Stomach (tissue), 9 donors: Measurements from ENCODE around the gene IGHMBP2. TPM values are rescaled to one million over a fixed set of nuclear protein-coding genes. Genes with fewer than 3 reads are reported as not detected.

ENCODE experiments used
- DNase-seq, 2 donors: peaks; one replicate each; pipeline versions ENCODE4 v3.0.0 to v3.0.0-alpha.2; 2013 to 2019
- H3K27ac ChIP-seq, 5 donors: fragments of 200-600 bp in 4 of 5; sonication (generic) in 4 of 5; one replicate each; pipeline ENCODE4 v1.5.1; 2013 to 2019; ENCODE audit warnings: mild to moderate bottlenecking in 1 of 5, moderate library complexity in 1 of 5
- H3K27me3 ChIP-seq, 3 donors: fragments of 200-600 bp; sonication (generic); one replicate each; pipeline ENCODE4 v1.5.1; 2017 to 2019; ENCODE audit warnings: mixed run types in 1 of 3
- H3K36me3 ChIP-seq, 4 donors: fragments of 200-600 bp; sonication (generic); 1 replicate in 3 of 4; 2 replicates in 1 of 4; pipeline ENCODE4 v1.5.1; 2016 to 2019
- H3K4me1 ChIP-seq, 4 donors: fragments of 200-600 bp; sonication (generic); one replicate each; pipeline ENCODE4 v1.5.1; 2016 to 2019
- H3K4me3 ChIP-seq, 4 donors: fragments of 200-600 bp; sonication (generic) in 3 of 4; one replicate each; pipeline ENCODE4 v1.5.1; 2016 to 2019; ENCODE audit warnings: mild to moderate bottlenecking in 1 of 4
- H3K9me3 ChIP-seq, 4 donors: fragments of 200-600 bp; sonication (generic); one replicate each; pipeline ENCODE4 v1.5.1; 2016 to 2019
- EP300 ChIP-seq: sonication (generic); formaldehyde crosslinking; IDR thresholded peaks from one replicate; pipeline ENCODE4 v1.6.1; 2017; ENCODE audit warnings: antibody characterized with exemption
- POLR2A ChIP-seq, 4 donors: fragments of 450-650 bp; IDR thresholded peaks; one replicate each; pipeline ENCODE4 v1.6.1; 2016; ENCODE audit warnings: antibody characterized with exemption in 4 of 4, control low read depth in 2 of 4, mild to moderate bottlenecking in 1 of 4, moderate library complexity in 1 of 4
- POLR2AphosphoS5 ChIP-seq, 3 donors: sonication (generic); formaldehyde crosslinking; IDR thresholded peaks; one replicate each; pipeline ENCODE4 v1.6.1; 2016; ENCODE audit warnings: antibody characterized with exemption in 3 of 3
- WGBS, 5 donors: extraction: QIAGEN DNeasy Blood & Tissue Kit in 3 of 5; methylation state at CpG; one replicate each; pipeline versions ENCODE4 v1.1.5 to v1.1.7; 2013 to 2018; 5-methylcytosine and 5-hydroxymethylcytosine counted together
- intact Hi-C: fragments of 100-400 bp; cut with DNase I; formaldehyde crosslinking; loops from one replicate; pipeline ENCODE4 v1.15.1; 2023; ENCODE audit warnings: low total_unique reads
- polyA plus RNA-seq, 3 donors: library from polyadenylated mRNA; stranded (reverse); fragments of 200-250 nt; gene quantifications; one replicate each; pipeline ENCODE4 v1.2.3, GENCODE V29; 2013
- total RNA-seq, 5 donors: library from RNA; depleted of rRNA; stranded (reverse); fragments of >200 nt; gene quantifications; one replicate each; pipeline versions ENCODE4 v1.1.0 to v1.2.3, GENCODE V29; 2014 to 2016
- TF ChIP-seq, protein P1 (sequence below), 7 experiments: fragments of 450-650 bp in 4 of 7; fragments of 200-600 bp in 3 of 7; sonication (generic) in 3 of 7; IDR thresholded peaks; one replicate each; pipeline ENCODE4 v1.5.1; 2016 to 2019; ENCODE audit warnings: antibody characterized with exemption in 7 of 7, control low read depth in 2 of 7, mild to moderate bottlenecking in 1 of 7
- donor health status: healthy with polysubstance abuse.
- donor health status: Bipolar disorder and iron deficiency.
- donor health status: healthy.

IGHMBP2 gene
- total and polyA plus RNA-seq, 8 donors: 8.8 to 133 (median 13.7) TPM

DNA sequence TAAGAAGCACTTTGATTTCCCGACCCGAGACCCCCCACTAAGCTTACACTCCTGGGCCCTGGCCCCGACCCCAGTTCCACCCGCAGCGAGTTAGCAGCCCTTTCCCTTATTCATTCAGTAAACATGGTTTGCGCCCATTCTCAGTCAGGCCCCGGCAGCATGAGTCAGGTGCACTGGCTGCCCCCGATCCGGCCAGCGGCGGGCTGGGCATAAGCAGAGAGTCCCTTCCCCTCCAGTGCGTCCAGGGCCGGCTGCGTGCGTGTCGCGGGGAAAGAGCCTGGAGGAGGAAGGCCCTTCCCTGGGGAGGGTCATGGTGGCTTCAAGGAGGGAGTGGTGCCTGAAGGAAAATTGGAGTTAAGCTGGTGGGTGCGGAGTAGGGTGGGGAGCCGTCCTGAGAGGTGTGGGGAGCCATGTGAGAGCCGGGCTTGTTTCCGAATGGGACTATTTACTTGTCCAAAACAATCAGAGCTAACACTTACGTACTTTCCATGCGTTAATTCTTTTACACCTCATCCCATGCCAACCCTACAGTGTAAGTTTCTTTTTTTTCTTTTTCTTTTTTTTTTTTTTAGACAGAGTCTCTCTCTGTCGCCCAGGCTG lies 657 bp downstream of the IGHMBP2 start:
- H3K27ac ChIP-seq: peak overlapping the region; percentile 84 to 93 (median 86)
- H3K4me1 ChIP-seq: peaks cover 23 to 45% (median 37%) of the 10 kb centered on the region in 4 donors
- H3K27me3 ChIP-seq: no peaks in the 10 kb centered on the region
- DNase-seq: peak; percentile 38 to 60
- 0 to 2% (median 1%) methylated on average over 14 to 24 of the region's 24 CpGs for WGBS, 5 donors
- H3K9me3 ChIP-seq: no peaks in the 10 kb centered on the region
- intact Hi-C loops: loop anchor here (10.0 kb wide), 1 partner anchor 180 kb away; no protein-coding TSS in a partner anchor
- H3K36me3 ChIP-seq: peaks cover 27 to 51% (median 45%) of the 10 kb centered on the region in 4 donors
- H3K4me3 ChIP-seq: peak overlapping the region; percentile 63 to 95 (median 91)
- TF ChIP-seq, protein P1, sequence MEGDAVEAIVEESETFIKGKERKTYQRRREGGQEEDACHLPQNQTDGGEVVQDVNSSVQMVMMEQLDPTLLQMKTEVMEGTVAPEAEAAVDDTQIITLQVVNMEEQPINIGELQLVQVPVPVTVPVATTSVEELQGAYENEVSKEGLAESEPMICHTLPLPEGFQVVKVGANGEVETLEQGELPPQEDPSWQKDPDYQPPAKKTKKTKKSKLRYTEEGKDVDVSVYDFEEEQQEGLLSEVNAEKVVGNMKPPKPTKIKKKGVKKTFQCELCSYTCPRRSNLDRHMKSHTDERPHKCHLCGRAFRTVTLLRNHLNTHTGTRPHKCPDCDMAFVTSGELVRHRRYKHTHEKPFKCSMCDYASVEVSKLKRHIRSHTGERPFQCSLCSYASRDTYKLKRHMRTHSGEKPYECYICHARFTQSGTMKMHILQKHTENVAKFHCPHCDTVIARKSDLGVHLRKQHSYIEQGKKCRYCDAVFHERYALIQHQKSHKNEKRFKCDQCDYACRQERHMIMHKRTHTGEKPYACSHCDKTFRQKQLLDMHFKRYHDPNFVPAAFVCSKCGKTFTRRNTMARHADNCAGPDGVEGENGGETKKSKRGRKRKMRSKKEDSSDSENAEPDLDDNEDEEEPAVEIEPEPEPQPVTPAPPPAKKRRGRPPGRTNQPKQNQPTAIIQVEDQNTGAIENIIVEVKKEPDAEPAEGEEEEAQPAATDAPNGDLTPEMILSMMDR (IDR thresholded peaks at IDR 0.05): no peak
- TF ChIP-seq POLR2A (IDR thresholded peaks at IDR 0.05) (no peak), POLR2AphosphoS5 (IDR thresholded peaks at IDR 0.05) (no peak), EP300 (no peak)

DNA sequence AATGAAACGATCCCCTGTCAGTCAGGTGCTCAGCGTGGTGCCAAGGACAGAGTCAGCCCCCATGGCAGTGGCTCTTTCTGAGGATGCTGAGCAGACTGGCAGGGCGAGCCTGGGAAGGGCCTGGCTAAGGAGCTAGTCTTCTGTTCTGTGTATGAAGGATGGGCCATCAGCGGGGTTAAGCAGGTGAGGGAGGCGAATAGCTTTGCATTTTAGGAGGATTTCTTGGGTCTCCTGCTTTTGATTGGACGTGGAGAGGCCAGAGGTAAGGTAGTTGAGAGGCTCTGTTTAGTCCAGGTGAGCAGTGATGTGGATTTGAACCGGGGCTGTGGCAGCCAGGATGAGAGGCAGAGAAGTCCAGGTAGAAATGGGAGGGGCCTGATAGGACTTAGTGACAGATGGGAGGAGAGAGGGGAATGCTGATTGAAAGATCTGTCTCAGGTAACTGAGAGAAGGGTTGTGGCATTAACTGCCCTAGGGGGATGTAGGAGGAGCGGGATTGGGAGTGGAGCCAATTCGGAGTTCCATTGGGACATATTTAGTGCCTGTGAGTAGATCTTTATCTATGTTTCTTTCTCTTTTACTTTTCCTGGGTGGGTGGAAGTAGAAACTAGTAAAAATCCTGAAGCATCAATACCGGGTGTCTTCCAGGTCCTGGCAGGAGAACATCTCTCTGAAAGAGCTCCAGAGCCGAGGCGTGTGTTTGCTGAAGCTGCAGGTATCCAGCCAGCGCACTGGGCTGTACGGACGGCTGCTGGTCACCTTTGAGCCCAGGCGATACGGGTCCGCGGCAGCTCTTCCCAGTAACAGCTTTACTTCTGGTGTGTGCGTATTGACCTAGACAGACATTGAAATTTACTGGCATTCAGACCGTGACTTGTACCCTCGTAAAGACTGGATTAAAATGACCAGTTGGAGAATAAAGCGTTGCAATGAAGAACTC lies 2.0 kb downstream of the IGHMBP2 start:
- WGBS, 5 donors: 85 to 88% (median 88%) methylated on average over 23 of the region's 23 CpGs
- intact Hi-C loops: loop anchor here (10.0 kb wide), 1 partner anchor 179 kb away; no protein-coding TSS in a partner anchor
- TF ChIP-seq, protein P1 (IDR thresholded peaks at IDR 0.05): no peak
- no peak for TF ChIP-seq POLR2AphosphoS5 (IDR thresholded peaks at IDR 0.05)
- Histone ChIP-seq H3K9me3 (no peaks in the 10 kb centered on the region), H3K4me3 (peak overlapping the region in 3 of 4 donors; percentile 88 to 95 (median 94)), H3K36me3 (peaks cover 33 to 51% (median 45%) of the 10 kb centered on the region in 4 donors), H3K27me3 (no peaks in the 10 kb centered on the region), H3K27ac (no peak overlapping the region), H3K4me1 (peaks cover 23 to 44% (median 37%) of the 10 kb centered on the region in 4 donors)
- no peak for DNase-seq

DNA sequence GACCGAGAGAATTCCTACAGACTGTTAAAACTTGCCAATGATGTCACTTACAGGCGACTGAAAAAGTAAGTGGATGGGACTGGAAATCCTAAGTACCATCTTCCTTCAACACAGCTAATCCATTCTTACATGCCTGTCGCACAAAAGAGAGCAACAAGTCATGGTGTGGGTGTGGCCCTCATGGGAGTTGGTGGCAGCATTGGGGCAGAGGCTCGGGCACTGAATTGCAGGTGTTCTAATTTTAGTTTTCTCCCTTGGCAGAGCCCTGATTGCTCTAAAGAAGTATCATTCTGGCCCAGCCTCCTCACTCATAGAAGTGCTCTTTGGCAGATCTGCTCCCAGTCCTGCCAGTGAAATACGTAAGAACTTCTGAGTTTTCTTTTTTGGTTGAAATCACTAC lies 4.6 kb downstream of the IGHMBP2 start:
- Histone ChIP-seq H3K36me3 (peaks cover 50 to 74% (median 67%) of the 10 kb centered on the region in 4 donors), H3K4me3 (no peak overlapping the region), H3K27ac (no peak overlapping the region), H3K27me3 (no peaks in the 10 kb centered on the region), H3K9me3 (no peaks in the 10 kb centered on the region), H3K4me1 (peaks cover 14 to 20% (median 17%) of the 10 kb centered on the region in 4 donors)
- intact Hi-C loops: loop anchor here (10.0 kb wide), 1 partner anchor 177 kb away; no protein-coding TSS in a partner anchor
- TF ChIP-seq EP300 (no peak), POLR2A (IDR thresholded peaks at IDR 0.05) (no peak), POLR2AphosphoS5 (IDR thresholded peaks at IDR 0.05) (no peak)
- TF ChIP-seq, protein P1 (IDR thresholded peaks at IDR 0.05): no peak
- 87 to 97% (median 93%) methylated on average over 5 of the region's 5 CpGs for WGBS, 5 donors
- DNase-seq: no peak

DNA sequence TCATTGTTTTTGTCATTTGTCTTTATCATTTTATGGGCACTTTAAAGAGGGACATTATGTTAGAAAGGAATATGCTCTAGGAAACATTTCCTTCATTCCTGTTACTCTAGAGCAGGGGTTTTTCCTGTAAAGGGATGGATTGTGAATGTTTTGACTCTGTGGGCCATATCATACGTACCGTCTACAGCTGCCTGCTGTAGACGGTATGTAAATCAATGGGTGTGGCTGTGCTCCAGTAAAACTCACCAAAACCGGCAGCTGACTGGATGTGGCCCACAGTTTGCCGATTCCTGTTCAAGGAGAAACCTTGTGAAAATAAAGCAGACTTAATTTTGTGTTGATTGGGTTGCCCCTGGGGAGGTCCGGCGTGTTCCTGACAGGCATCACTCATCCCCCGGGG lies 7.3 kb downstream of the IGHMBP2 start:
- no peak overlapping the region for H3K27ac ChIP-seq
- H3K36me3 ChIP-seq: peaks cover 74 to 100% (median 94%) of the 10 kb centered on the region in 4 donors
- 71 to 93% (median 83%) methylated on average over 8 of the region's 8 CpGs for WGBS, 5 donors
- no peak for DNase-seq
- TF ChIP-seq POLR2A (IDR thresholded peaks at IDR 0.05) (no peak), POLR2AphosphoS5 (IDR thresholded peaks at IDR 0.05) (no peak), EP300 (no peak)
- TF ChIP-seq, protein P1 (IDR thresholded peaks at IDR 0.05): no peak
- H3K4me3 ChIP-seq: no peak overlapping the region
- intact Hi-C loops: no loop called here
- H3K9me3 ChIP-seq: no peaks in the 10 kb centered on the region
- peaks cover 0 to 3% (median under 1%) of the 10 kb centered on the region in 4 donors for H3K4me1 ChIP-seq
- H3K27me3 ChIP-seq: no peaks in the 10 kb centered on the region
